GM04504 (cell line): ENCODE results near the gene RNF133.

Source experiments
- DNase-seq: peaks from one replicate; pipeline ENCODE4 v3.0.0-alpha.2; 2012; ENCODE audit warnings: low read depth

Gene RNF133, protein sequence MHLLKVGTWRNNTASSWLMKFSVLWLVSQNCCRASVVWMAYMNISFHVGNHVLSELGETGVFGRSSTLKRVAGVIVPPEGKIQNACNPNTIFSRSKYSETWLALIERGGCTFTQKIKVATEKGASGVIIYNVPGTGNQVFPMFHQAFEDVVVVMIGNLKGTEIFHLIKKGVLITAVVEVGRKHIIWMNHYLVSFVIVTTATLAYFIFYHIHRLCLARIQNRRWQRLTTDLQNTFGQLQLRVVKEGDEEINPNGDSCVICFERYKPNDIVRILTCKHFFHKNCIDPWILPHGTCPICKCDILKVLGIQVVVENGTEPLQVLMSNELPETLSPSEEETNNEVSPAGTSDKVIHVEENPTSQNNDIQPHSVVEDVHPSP

DNA sequence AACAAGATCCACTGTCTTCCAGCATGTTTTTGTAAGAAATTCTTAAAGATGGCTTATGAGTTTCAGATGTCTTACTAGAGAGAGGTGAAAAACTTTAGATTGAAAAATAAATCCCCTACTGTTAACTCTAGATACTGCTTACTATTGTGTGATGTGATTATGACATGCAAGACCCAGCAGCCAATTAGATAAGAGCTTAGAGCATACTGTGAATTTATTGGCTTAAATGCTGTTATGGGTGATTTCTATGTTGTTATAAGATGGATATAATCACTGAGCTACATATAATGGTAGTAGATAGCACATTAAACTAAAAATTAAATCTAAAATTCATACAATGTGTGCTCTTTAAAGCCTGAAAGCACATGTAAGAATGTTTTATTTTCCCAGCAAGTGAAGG lies at the start of gene RNF133:
Gene RNF133, minus strand, starts transcription at position 101 of the 400 bp plus-strand sequence. CDS start 199 bp downstream, outside the sequence.
- DNase-seq = no peak

DNA sequence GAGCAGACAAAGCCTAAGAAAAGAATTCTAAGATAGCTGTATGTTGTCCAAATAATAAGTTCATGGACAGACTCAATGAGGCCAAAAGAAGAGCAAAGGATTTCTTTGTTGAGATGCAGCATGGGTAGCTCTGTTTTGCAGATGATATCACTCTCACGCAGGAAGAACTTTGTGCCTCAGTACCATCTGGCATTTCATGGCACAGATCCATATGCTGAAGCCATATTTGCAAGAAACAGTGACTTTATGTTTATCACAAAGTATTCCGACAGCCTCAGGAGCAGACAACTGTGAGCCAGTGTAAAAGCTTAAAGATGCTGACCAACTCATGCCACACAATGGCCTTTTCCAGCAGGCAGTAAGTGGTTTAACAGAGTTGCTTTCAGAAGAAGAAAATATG lies 49.3 kb upstream of the RNF133 start:
- DNase-seq = no peak

GRCh38 chr7:122746948-122747347 lies 48.0 kb upstream of the RNF133 start:
- DNase-seq = no peak

DNA sequence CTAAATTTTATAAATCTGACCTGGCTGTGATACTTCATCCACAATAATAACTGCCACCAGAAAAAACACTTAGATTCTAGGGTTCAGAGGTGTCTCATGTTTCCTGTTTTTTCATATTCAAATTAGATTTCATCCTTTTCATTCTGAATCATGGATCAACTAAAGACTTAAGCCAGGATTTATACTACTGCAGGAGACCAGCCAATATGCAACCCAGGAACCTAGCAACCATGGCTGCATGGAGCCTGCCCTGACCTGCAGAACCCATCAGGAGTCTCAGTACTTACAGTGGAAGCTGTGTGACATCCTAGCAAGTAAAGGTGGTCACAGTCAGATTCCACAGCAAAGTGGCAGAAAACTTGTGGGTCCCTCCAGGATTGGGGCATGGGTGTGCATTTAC lies 44.3 kb upstream of the RNF133 start:
- DNase-seq = no peak

GRCh38 chr7:122738947-122739346 lies 40.0 kb upstream of the RNF133 start:
- DNase-seq = no peak

DNA sequence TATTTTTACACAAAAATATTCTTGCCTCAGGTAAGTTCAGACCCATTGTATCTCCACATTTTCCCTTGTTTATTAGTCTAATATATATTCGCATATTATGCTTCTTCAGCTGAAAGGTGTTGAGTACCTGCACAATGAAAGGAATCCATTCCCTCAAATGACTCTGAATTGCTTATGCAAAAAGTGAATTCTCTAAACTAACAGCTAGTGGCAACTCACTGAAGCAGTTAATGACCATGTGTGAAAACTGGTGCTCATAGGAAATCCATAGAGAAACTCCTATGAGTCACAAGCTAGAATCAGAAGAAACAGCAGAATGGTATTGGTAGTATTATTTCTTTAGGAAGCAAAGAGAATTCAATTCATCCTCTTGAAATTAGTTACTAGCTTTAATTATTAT lies 37.3 kb upstream of the RNF133 start:
- DNase-seq = no peak

DNA sequence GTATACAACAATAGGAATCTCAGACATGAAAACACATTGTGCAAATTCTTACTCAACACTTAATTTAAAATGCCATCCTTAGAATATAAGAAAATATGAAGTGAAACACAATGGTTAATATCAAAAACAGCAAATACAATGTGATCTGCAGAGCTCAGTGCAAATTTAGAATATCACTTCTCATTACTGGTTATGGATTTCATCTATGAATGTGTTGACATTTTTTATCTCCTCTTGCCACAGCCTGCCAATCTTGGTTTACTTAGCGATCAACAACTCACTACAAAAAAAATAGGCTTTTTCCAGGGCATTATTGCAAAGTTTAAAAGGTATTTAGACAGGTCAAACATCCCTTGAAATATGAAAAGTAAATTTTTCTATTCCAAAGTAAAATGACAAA lies 28.8 kb upstream of the RNF133 start:
- DNase-seq = no peak

DNA sequence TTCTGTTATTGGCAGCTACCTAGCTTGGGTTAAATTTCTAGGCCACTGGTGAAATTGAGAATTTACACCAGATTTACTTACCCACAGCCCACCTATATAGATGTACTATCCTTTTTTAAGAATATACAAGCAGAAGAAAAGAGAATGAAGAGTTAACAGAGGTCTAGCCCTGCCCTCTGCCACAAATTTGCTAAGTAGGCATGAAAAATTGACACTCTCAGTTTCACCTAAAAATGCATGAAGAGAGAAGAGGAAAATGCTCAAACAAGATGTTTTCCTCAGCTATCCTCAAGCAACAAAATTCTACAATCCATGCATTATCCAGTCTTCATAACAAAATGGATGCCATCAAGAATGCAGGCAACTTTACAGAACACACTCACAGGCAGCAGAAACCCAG lies 28.4 kb upstream of the RNF133 start:
- DNase-seq = no peak

DNA sequence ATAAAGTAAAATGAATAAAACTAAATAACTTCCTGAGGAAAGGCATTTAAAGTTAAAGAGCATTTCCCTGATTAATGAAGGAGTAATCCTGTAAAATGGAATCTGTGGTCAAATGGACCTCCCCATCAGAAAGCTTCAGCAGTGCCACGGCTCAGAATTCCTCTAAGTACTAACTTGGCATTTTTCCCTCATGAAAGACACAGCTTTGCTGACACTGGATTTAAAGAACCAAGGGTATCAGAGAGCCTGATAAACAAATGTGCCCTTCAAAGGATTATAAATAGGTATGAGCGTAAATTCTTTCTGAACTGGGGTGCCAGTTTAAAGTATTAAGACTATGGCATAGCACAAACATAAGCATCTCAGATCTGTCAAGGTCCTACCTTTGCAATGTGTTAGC lies 28.0 kb upstream of the RNF133 start:
- no peak for DNase-seq

DNA sequence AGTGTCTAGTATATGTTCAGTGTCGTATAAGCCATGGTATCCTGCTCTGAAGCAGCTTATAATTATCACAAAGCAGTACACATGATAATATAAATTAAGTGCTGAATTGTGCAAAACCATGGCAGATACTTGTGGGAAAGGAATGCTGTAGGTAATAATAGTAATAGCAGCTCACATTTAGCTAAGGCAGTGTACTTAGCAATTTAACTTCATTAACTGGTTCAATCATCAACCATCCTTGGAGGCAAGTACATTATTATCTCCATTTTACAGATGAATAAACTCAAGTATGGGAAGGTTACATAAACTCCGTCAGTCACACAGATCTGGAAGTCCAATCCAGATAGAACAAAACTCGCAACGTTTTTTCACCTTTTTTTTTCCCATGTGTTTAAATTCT lies 25.4 kb upstream of the RNF133 start:
- no peak for DNase-seq

GRCh38 chr7:122719010-122719578 lies 20.2 kb upstream of the RNF133 start:
- DNase-seq = no peak

DNA sequence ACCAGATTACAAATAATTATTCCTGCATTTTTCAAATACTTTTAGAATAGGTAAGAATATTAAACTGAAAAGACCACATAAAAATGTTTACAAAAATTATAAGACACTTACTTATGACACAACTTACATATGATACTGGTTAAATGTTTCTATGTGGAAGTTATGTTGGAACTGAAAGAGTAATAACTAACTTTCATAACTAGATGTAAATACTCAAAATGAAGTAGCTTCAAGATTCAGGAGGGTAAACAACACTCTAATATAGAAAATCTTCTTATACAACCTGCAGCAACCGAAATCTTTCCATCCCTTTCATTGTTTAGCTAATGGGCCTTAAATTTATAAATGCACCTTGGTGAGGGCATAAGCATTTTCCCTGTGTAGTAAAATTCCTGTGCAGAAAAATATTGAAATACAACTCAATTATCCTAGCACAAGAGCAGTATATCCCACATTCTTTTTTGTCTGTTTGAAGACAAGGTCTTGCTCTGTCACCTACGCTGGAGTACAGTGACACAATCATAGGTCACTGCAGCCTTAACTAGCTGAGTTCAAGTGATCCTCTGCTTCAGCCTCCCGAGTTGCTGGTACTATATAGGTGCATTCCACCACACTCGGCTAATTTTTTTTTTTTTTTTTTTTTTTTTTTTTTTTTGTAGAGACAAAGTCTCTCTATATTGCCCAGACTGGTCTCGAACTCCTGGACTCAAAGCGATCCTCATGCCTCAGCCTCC lies 18.6 kb upstream of the RNF133 start:
- no peak for DNase-seq

DNA sequence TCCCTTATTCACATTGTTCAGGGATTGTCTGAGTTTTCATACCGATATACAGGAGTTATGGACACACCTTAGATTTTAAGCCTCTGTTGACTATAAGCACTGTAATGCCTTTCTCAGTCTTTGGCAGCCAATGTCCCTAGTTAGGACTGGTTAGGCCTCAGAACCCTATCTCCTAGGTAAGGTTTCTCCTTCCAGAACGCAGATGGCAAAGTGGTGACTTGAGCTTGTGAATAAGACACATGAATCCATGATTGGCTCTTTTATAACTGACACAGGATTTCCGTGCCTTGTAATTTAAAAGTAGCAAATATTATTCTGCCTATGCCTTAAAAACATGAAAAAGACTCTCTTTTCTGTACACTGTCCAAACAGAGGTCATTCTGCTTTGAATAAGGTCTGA lies 16.3 kb upstream of the RNF133 start:
- no peak for DNase-seq

DNA sequence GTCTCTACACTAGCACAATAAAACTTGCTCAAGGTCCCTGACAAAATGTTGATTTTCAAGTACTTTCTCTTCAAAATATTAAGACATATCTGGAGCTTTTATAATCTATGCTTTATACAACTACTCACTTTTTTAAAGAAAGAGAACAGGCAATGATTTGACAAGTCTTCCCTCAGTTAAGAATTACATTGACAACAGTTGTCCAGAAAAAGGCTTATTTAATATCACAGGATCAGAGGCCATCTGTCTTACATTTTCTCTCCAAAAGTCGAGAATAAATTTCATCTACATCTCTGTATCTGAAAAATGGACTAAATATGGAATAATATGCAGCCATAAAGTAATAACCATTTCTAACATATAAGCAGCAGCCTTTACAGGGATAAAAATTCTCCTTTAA lies 12.0 kb upstream of the RNF133 start:
- DNase-seq = no peak

- no peak for DNase-seq
These were observed 11.2 kb upstream of the RNF133 start for GRCh38 chr7:122709930-122710646.

DNA sequence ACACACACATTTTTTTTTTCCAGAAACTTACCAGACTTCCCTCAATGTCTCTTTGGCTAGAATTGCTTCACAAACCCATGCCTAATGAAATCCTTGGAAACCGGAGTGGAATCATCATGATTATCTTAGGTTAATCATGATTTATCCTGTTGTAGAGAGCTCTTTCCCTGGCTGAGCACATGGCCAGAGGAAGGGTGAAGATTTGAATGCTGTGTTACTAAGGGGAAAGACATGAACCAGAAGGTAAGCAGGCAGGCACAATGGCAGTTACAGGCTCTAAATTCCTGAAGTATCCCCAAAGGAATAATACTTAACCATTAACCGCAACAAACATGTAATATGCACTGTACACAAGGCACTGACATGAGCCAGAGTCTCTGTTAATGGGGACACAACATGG lies 7.9 kb upstream of the RNF133 start:
- no peak for DNase-seq

DNA sequence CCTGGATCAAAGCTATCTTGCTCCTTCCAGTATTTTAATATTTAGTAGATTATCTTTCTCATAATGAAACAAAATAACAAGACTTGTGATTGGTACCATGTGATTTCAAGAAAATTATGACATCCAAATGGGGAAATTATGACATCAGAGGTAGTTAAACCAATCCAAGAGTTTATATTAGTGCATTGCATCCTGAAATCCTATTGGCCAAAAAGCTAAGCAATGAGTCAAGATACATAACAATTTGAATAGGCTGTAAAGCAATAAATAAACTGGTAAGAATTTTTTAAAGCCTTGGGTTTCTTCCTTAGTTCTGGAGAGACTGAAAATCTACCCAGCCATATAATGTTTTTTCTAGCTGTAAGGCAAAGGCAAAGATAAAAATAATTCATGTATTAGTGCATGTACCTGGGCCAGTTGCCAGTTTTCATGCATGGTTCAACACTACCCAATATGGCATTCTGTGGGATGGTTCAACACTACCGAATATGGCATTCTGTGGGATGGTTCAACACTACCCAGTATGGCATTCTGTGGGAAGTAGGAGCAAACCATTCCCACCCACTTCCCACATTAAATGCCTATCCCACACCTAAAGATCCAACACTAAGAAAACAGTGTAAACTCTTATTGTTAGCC lies 4.1 kb upstream of the RNF133 start, which contains the start of gene RNF148:
Gene RNF148, minus strand, starts transcription at position 51 of the 639 bp plus-strand sequence. CDS start 172 bp downstream, outside the sequence.
- no peak for DNase-seq

- no peak for DNase-seq
These were observed 3.1 kb downstream of the RNF133 start for GRCh38 chr7:122695816-122696215.

DNA sequence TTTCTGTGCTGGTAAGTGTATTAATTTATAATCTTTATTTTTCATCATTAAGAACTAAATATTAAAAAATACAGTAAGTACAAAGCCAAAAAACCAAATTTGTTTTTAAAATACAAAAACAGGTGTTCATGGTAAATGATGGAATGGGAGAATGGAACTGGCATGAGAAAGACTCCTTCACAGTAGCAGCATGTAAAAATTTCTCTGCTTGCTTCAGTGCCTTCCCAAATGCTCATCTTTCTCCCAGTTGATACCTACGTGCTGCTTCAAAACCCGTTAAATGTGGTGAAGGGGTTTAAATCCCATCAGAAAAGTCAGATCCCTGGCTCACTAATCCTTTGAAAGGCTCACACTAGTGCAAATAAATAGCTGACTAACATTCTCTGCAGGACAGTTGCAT lies 4.2 kb downstream of the RNF133 start:
- DNase-seq = no peak

- DNase-seq = no peak
These were observed 6.1 kb downstream of the RNF133 start for GRCh38 chr7:122692769-122693309.

DNA sequence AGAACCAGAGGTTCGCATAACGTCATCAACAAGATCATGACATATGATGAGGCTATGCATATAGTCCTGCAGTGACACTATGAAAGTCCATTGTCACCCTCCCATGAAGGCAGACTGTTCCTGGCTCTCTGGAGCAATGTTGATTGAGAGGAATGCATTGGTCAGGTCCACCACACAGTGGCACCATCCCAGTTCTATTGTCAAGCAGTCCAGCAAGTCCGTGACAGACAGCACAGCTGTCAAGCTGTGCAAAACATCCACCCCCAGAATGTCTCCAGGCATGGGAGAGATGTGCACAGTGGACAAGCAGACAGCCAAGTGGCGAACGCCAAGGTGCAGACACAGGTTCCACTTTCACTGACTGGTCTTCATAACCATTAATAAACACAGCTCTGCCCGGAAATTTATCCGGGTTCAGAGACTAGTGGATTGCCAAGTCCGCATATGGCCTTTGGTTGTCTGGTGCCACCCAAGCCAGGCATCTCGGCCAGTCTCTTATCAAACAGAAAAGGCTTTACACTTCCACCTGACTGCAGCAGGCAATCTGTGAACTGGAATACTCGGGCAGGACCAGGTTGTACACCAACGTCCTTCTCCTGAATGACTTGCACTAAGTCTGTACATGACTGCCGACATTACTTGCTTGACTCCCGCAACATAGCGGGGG lies 7.2 kb downstream of the RNF133 start:
- DNase-seq = no peak
